Panc1 (cell line): ENCODE measurements around the gene BBIP1. TPM values are rescaled to one million over a fixed set of nuclear protein-coding genes. Genes with fewer than 3 reads are reported as not detected.

ENCODE experiments used
- ATAC-seq: fragments of 200-7000 bp; cut with Tn5 transposase; 2 replicates; pipeline ENCODE4 v1.9.1; 2020; ENCODE audit warnings: mild to moderate bottlenecking, moderate library complexity
- Bru-seq: library from RNA; stranded (reverse); fragments of 400-500 nt; gene quantifications from one replicate; lab custom pipeline; 2021; lab: Mats Ljungman, UMichigan
- BruChase-seq, 2 experiments: library from RNA; stranded (reverse); fragments of 400-500 nt; gene quantifications; one replicate each; lab custom pipeline; 2021; lab: Mats Ljungman, UMichigan
- BruUV-seq: library from RNA; stranded (reverse); fragments of 400-500 nt; replicated peaks from 2 replicates; lab custom pipeline; 2021; lab: Mats Ljungman, UMichigan
- CTCF ChIA-PET: fragments of 300-600 bp; sonication (Branson Sonifier 250); formaldehyde crosslinking; loops from one replicate; lab custom pipeline; 2022; ENCODE audit warnings: antibody characterized with exemption; lab: Charles Lee
- POLR2A ChIA-PET: fragments of 300-600 bp; sonication (Branson Sonifier 250); formaldehyde crosslinking; loops from one replicate; lab custom pipeline; 2022; ENCODE audit warnings: antibody characterized with exemption; lab: Charles Lee
- DNase-seq: peaks from one replicate; pipeline ENCODE4 v3.0.0-alpha.2; 2010; ENCODE audit warnings: low read depth, low spot score
- H3K27ac ChIP-seq: 2 replicates; pipeline ENCODE4 v1.5.1; 2011; ENCODE audit warnings: mild to moderate bottlenecking, low read length, inconsistent platforms
- H3K27me3 ChIP-seq: fragments of 200-500 bp; sonication (Bioruptor generic); 2 replicates; pipeline ENCODE4 v1.6.0; 2014; ENCODE audit warnings: low read length, inconsistent platforms; ENCODE audit not compliant: control insufficient read depth, insufficient read depth
- H3K36me3 ChIP-seq: fragments of 200-500 bp; sonication (Bioruptor generic); 2 replicates; pipeline ENCODE4 v1.5.1; 2014; ENCODE audit warnings: inconsistent platforms, mild to moderate bottlenecking, low read length, moderate library complexity; ENCODE audit not compliant: control insufficient read depth, insufficient read depth
- H3K4me1 ChIP-seq: 2 replicates; pipeline ENCODE4 v1.5.1; 2011; ENCODE audit warnings: inconsistent platforms, mild to moderate bottlenecking, low read length, moderate library complexity; ENCODE audit not compliant: control insufficient read depth, insufficient read depth
- H3K4me3 ChIP-seq, 2 experiments: 2 replicates each; pipeline ENCODE4 v1.5.1; 2011 to 2012; ENCODE audit warnings: low read depth in 2 of 2, low read length in 2 of 2, mild to moderate bottlenecking in 2 of 2, inconsistent platforms in 1 of 2, moderate library complexity in 1 of 2
- H3K9me3 ChIP-seq: fragments of 200-500 bp; sonication (Bioruptor generic); 2 replicates; pipeline ENCODE4 v1.5.1; 2014; ENCODE audit warnings: low read depth, mild to moderate bottlenecking, inconsistent platforms, low read length, moderate library complexity; ENCODE audit not compliant: control insufficient read depth, insufficient read depth
- POLR2AphosphoS5 ChIP-seq: IDR thresholded peaks from 2 replicates; pipeline ENCODE4 v1.6.1; 2012; ENCODE audit warnings: mild to moderate bottlenecking, low read depth, low read length, moderate library complexity
- SIN3A ChIP-seq: IDR thresholded peaks from 2 replicates; pipeline ENCODE4 v1.6.1; 2012; ENCODE audit warnings: low read depth, mild to moderate bottlenecking, low read length, moderate library complexity, borderline replicate concordance; ENCODE audit not compliant: insufficient read depth
- TCF7L2 ChIP-seq: IDR thresholded peaks from 2 replicates; pipeline ENCODE4 v1.6.1; 2011; ENCODE audit warnings: mild to moderate bottlenecking, low read depth, low read length, inconsistent platforms
- in situ Hi-C: cut with HindIII; loops from 2 replicates; pipeline ENCODE4 v1.10.0; 2016; ENCODE audit warnings: low sequenced_read_pairs, low pct_unique_long_range_greater_than_20kb
- intact Hi-C: fragments of 100-400 bp; cut with micrococcal nuclease; formaldehyde crosslinking; loops from one replicate; pipeline ENCODE4 v1.10.0; 2022; ENCODE audit not compliant: unreplicated experiment
- long read RNA-seq: library from polyadenylated mRNA; unstranded; transcript quantifications from one replicate; pipeline ENCODE4 v2.0.0, GENCODE V29; 2021; ENCODE audit not compliant: unreplicated experiment
- polyA plus RNA-seq: library from polyadenylated mRNA; unstranded; fragments of >200 nt; gene quantifications from one replicate; pipeline ENCODE4 v1.2.1, GENCODE V29; 2012; ENCODE audit warnings: missing spikeins; ENCODE audit not compliant: insufficient read length
- total RNA-seq: library from RNA; stranded (reverse); gene quantifications from one replicate; pipeline ENCODE4 v1.2.1, GENCODE V29; 2021; ENCODE audit not compliant: unreplicated experiment
- TF ChIP-seq, protein P1 (sequence below), 2 experiments: IDR thresholded peaks; 2 replicates each; pipeline ENCODE4 v1.6.1; 2011 to 2012; ENCODE audit warnings: low read depth in 2 of 2, control low read depth in 1 of 2, low read length in 1 of 2, mild to moderate bottlenecking in 1 of 2, moderate library complexity in 1 of 2; ENCODE audit not compliant: insufficient read depth in 1 of 2
- TF ChIP-seq, protein P2 (sequence below): fragments of 450-650 bp; IDR thresholded peaks from 2 replicates; pipeline ENCODE4 v1.5.1; 2017; ENCODE audit warnings: mild to moderate bottlenecking

The BBIP1 gene, protein sequence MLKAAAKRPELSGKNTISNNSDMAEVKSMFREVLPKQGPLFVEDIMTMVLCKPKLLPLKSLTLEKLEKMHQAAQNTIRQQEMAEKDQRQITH
- total RNA-seq (55.2 TPM), Bru-seq, nascent RNA (percentile 87 among the genes with signal in this experiment), BruChase-seq, experiment 1, labeled RNA remaining after a 2-hour chase (percentile 87 among the genes with signal in this experiment), BruChase-seq, experiment 2, labeled RNA remaining after a 6-hour chase (percentile 79 among the genes with signal in this experiment)
- 21.2 TPM for polyA plus RNA-seq
- long read RNA-seq, transcript BBIP1-207 (4 exons, 2,119 nt): major isoform, 13 of 34 reads
- long read RNA-seq, transcript BBIP1-206 (3 exons, 727 nt): minor isoform, 8 of 34 reads
- long read RNA-seq, partial matches to known transcripts: 9 of 34 reads
- long read RNA-seq, other reads (novel, unspliced or antisense): 3 of 34 reads

DNA sequence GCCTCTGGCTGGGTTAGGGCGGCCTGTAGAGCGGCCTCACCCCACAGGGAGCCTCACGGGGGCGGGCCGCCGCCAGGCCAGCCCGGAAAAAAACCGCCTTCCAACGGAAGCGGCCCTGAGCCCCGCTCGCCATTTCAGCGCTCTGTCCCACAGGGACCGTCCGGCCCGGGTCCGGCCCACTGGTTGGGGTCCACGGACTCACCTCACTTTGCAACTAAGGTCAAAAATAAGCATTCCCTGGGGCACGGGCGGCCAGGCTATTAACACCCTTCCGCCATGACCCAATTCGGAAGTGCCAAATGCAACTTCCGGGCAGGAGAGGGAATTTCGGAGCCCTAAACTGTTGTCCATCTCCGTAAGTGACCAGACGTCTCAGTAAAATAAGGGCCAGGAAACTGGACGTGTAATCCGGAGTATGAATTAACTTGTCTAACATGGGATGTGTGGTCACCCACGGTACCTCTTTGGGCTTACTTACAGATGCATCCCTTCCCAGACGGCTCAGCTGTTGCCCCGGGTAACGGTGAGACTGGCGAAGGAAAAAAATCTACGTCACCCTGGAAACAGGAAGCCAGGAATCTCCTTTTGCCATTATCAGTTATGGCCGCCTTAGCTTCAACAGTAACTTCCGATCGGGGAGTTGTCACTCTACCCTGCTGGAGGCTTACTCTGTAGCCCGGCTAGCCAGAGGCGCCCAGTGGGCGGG lies at the start of gene BBIP1:
BBIP1 (minus strand) TSS at position 538 of the 706 bp plus-strand sequence. CDS start 1,023 bp downstream, outside the sequence.
- no TSS peak for BruUV-seq
- DNase-seq (peak; percentile 99), ATAC-seq (peak; percentile 94)
- H3K27me3 ChIP-seq: no peaks in the 10 kb centered on the region
- peaks cover 41% of the 10 kb centered on the region for H3K4me1 ChIP-seq
- H3K36me3 ChIP-seq: peaks cover 6% of the 10 kb centered on the region; the same call in 1 of the 2 replicates
- intact Hi-C loops: no loop called here
- no peaks in the 10 kb centered on the region for H3K9me3 ChIP-seq
- peak within 1 kb of the TSS; percentile 96 for H3K27ac ChIP-seq
- TF ChIP-seq TCF7L2 (peak; percentile 10; the same call in 1 of the 2 replicates), POLR2AphosphoS5 (peak; percentile 96), SIN3A (0 out of 2 replicates have a peak, but pooled peaks have one; percentile 34)
- TF ChIP-seq, protein P1, sequence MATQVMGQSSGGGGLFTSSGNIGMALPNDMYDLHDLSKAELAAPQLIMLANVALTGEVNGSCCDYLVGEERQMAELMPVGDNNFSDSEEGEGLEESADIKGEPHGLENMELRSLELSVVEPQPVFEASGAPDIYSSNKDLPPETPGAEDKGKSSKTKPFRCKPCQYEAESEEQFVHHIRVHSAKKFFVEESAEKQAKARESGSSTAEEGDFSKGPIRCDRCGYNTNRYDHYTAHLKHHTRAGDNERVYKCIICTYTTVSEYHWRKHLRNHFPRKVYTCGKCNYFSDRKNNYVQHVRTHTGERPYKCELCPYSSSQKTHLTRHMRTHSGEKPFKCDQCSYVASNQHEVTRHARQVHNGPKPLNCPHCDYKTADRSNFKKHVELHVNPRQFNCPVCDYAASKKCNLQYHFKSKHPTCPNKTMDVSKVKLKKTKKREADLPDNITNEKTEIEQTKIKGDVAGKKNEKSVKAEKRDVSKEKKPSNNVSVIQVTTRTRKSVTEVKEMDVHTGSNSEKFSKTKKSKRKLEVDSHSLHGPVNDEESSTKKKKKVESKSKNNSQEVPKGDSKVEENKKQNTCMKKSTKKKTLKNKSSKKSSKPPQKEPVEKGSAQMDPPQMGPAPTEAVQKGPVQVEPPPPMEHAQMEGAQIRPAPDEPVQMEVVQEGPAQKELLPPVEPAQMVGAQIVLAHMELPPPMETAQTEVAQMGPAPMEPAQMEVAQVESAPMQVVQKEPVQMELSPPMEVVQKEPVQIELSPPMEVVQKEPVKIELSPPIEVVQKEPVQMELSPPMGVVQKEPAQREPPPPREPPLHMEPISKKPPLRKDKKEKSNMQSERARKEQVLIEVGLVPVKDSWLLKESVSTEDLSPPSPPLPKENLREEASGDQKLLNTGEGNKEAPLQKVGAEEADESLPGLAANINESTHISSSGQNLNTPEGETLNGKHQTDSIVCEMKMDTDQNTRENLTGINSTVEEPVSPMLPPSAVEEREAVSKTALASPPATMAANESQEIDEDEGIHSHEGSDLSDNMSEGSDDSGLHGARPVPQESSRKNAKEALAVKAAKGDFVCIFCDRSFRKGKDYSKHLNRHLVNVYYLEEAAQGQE (IDR thresholded peaks at IDR 0.05; ENCODE audit: insufficient read depth in 1 of 2, low read depth in 2 of 2, low read length in 1 of 2): 0 out of 4 replicates have a peak, but pooled peaks of 1 of the 2 experiments have one; percentile 16
- TF ChIP-seq, protein P2, sequence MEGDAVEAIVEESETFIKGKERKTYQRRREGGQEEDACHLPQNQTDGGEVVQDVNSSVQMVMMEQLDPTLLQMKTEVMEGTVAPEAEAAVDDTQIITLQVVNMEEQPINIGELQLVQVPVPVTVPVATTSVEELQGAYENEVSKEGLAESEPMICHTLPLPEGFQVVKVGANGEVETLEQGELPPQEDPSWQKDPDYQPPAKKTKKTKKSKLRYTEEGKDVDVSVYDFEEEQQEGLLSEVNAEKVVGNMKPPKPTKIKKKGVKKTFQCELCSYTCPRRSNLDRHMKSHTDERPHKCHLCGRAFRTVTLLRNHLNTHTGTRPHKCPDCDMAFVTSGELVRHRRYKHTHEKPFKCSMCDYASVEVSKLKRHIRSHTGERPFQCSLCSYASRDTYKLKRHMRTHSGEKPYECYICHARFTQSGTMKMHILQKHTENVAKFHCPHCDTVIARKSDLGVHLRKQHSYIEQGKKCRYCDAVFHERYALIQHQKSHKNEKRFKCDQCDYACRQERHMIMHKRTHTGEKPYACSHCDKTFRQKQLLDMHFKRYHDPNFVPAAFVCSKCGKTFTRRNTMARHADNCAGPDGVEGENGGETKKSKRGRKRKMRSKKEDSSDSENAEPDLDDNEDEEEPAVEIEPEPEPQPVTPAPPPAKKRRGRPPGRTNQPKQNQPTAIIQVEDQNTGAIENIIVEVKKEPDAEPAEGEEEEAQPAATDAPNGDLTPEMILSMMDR: no peak
- CTCF ChIA-PET: interaction anchor here (0.6 to 1.0 kb wide), 6 partner anchors 47 to 584 kb away, joined by 3 to 13 read pairs (median 4); no protein-coding TSS in a partner anchor
- H3K4me3 ChIP-seq: peak within 1 kb of the TSS; percentile 91 to 93
- POLR2A ChIA-PET: interaction anchor here (0.6 to 1.8 kb wide), 16 partner anchors 8 to 626 kb away, joined by 3 to 14 read pairs (median 5); partner anchors contain the start of gene PDCD4
- in situ Hi-C loops: no loop called here

DNA sequence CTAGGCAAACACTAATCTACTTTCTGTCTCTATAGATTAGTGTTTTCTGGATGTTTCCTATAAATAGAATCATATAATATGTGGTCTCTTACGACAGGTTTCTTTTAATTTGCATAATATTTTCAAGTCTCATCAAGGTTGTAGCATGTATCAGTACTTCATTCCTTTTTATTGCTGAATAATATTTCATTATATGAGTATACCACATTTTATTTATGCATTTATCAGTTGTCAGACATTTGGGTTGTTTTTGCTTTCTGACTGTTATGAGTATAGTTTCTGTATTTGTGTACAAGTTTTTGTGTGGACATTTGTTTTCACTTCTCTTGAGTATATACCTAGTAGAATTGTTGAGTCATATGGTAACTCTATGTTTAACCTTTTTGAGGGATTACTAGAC lies 48.7 kb upstream of the BBIP1 start:
- POLR2A ChIA-PET: no interaction called here
- DNase-seq: no peak
- no peak for ATAC-seq
- peaks cover 3% of the 10 kb centered on the region; the same call in 1 of the 2 replicates for H3K4me1 ChIP-seq
- H3K4me3 ChIP-seq: no peak overlapping the region
- TF ChIP-seq TCF7L2: no peak
- TF ChIP-seq, protein P1 (IDR thresholded peaks at IDR 0.05; ENCODE audit: insufficient read depth in 1 of 2, low read depth in 2 of 2, low read length in 1 of 2): no peak
- TF ChIP-seq, protein P2: no peak
- no peak for TF ChIP-seq SIN3A
- TF ChIP-seq POLR2AphosphoS5: no peak
- in situ Hi-C loops: no loop called here
- H3K36me3 ChIP-seq: no peaks in the 10 kb centered on the region; the same call in 1 of the 2 replicates
- CTCF ChIA-PET: no interaction called here
- no peak overlapping the region for H3K27ac ChIP-seq
- no peaks in the 10 kb centered on the region for H3K27me3 ChIP-seq
- no peaks in the 10 kb centered on the region for H3K9me3 ChIP-seq
- no TSS peak for BruUV-seq
- intact Hi-C loops: no loop called here
